ENCODE measurements around the gene UBE2B. TPM values are rescaled to one million over a fixed set of nuclear protein-coding genes. Genes with fewer than 3 reads are reported as not detected.

UBE2B gene
- total RNA-seq, 3 donors from 2014 or later = 54.6 to 76.7 (median 72.2) TPM

DNA sequence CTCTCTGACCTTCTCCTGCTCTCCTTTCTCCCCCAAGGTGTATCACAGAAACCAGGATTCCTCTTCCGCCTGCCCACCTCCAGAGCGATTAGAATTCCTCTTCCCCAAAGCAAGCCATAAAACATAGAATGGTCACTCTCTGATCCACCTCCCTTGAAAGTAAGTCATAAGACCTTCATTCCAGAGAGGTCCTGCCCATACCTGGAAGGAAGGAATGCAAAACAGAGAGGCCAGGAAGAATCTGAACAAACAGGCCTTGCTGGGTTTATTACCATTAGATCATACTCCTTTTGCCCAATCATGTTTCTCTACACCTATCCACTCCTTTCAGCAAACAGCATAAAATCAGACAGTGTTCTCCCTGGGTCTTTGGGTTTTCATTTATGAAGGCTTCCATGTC, 25.4 kb upstream of the UBE2B start:
- H3K27me3 ChIP-seq = no peaks in the 10 kb centered on the region
- H3K4me1 ChIP-seq = no peaks in the 10 kb centered on the region
- intact Hi-C loops (cut with DNase I; ENCODE audit: low total_unique reads) = no loop called here
- H3K27ac ChIP-seq = no peak overlapping the region
- TF ChIP-seq POLR2A (IDR thresholded peaks at IDR 0.05) (no peak), POLR2AphosphoS5 (IDR thresholded peaks at IDR 0.05) (no peak)
- TF ChIP-seq, protein P1, sequence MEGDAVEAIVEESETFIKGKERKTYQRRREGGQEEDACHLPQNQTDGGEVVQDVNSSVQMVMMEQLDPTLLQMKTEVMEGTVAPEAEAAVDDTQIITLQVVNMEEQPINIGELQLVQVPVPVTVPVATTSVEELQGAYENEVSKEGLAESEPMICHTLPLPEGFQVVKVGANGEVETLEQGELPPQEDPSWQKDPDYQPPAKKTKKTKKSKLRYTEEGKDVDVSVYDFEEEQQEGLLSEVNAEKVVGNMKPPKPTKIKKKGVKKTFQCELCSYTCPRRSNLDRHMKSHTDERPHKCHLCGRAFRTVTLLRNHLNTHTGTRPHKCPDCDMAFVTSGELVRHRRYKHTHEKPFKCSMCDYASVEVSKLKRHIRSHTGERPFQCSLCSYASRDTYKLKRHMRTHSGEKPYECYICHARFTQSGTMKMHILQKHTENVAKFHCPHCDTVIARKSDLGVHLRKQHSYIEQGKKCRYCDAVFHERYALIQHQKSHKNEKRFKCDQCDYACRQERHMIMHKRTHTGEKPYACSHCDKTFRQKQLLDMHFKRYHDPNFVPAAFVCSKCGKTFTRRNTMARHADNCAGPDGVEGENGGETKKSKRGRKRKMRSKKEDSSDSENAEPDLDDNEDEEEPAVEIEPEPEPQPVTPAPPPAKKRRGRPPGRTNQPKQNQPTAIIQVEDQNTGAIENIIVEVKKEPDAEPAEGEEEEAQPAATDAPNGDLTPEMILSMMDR (IDR thresholded peaks at IDR 0.05) = no peak
- H3K9me3 ChIP-seq = no peaks in the 10 kb centered on the region
- DNase-seq (ENCODE audit: low spot score in 2 of 2) = no peak
- no peaks in the 10 kb centered on the region for H3K36me3 ChIP-seq
- H3K4me3 ChIP-seq = no peak overlapping the region

DNA sequence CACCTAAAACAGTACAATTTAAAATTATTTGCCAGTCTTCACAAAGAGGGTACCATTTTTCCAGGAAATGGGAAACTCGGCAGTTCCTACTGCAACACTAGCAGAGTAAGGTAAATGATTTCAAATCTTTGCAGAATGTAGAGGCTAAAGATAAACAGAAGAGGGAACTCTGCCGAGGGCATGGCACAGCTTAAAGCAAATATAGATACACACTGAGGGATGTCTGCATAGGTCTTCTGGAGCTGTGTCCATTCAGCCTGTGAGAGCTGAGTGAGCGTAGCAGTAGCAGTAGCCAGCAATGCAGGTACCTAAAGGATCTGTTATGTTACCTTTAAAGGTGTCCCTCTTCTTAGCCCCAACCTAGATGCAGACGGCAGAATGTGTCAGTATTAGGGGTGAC, 21.9 kb upstream of the UBE2B start:
- H3K36me3 ChIP-seq = no peaks in the 10 kb centered on the region
- H3K9me3 ChIP-seq = no peaks in the 10 kb centered on the region
- no peak for DNase-seq (ENCODE audit: low spot score in 2 of 2)
- intact Hi-C loops (cut with DNase I; ENCODE audit: low total_unique reads) = no loop called here
- TF ChIP-seq, protein P1 (IDR thresholded peaks at IDR 0.05) = no peak
- TF ChIP-seq POLR2A (IDR thresholded peaks at IDR 0.05) (no peak), POLR2AphosphoS5 (IDR thresholded peaks at IDR 0.05) (no peak)
- no peak overlapping the region for H3K4me3 ChIP-seq
- no peaks in the 10 kb centered on the region for H3K27me3 ChIP-seq
- H3K27ac ChIP-seq = no peak overlapping the region
- H3K4me1 ChIP-seq = no peaks in the 10 kb centered on the region

DNA sequence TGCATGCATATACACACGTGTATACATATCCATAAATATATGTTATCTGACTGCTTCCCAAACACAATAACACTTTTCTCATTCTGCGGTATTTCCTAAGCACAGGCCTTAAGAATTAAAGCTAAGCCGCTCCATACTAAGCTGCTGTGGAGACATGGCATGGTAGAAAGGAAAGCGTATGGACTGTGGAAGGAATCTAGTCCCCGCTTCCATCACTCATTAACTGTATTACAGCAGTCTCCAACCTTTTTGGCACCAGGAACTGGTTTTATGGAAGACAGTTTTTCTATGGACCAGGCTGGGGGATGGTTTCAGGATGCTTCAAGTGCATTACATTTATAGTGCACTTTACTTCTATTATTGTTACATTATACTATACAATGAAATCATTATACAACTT, 15.7 kb upstream of the UBE2B start:
- H3K4me1 ChIP-seq = no peaks in the 10 kb centered on the region
- H3K4me3 ChIP-seq = no peak overlapping the region
- TF ChIP-seq, protein P1 (IDR thresholded peaks at IDR 0.05) = no peak
- no peak for TF ChIP-seq POLR2AphosphoS5 (IDR thresholded peaks at IDR 0.05)
- TF ChIP-seq POLR2A (IDR thresholded peaks at IDR 0.05) = no peak
- no peaks in the 10 kb centered on the region for H3K36me3 ChIP-seq
- intact Hi-C loops (cut with DNase I; ENCODE audit: low total_unique reads) = no loop called here
- no peaks in the 10 kb centered on the region for H3K9me3 ChIP-seq
- no peak overlapping the region for H3K27ac ChIP-seq
- no peak for DNase-seq (ENCODE audit: low spot score in 2 of 2)
- H3K27me3 ChIP-seq = no peaks in the 10 kb centered on the region

DNA sequence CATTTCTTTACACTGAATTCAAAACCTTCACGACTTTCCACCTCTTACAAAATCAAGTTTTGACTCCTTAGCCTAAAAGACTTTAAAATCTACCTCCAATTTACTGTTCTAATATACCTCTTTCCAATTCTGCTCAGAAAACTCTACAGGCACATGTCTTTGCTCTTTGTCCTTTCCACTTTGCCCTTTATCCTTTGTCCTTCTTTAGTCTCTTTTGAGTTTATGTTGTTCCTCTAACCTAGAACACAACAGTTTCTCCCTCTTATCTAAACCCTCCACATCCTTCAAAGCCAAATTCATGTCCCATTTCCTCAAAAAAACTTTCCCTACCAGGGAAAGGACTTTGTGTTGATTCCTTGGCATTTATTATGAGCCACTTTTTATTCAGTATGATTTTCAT, 5.8 kb upstream of the UBE2B start:
- no peak for DNase-seq (ENCODE audit: low spot score in 2 of 2)
- Histone ChIP-seq H3K9me3 (no peaks in the 10 kb centered on the region), H3K36me3 (no peaks in the 10 kb centered on the region), H3K27ac (no peak overlapping the region), H3K4me3 (no peak overlapping the region), H3K27me3 (no peaks in the 10 kb centered on the region), H3K4me1 (peaks cover 0 to 6% of the 10 kb centered on the region in 2 donors)
- intact Hi-C loops (cut with DNase I; ENCODE audit: low total_unique reads) = no loop called here
- TF ChIP-seq POLR2AphosphoS5 (IDR thresholded peaks at IDR 0.05) (no peak), POLR2A (IDR thresholded peaks at IDR 0.05) (no peak)
- TF ChIP-seq, protein P1 (IDR thresholded peaks at IDR 0.05) = no peak

DNA sequence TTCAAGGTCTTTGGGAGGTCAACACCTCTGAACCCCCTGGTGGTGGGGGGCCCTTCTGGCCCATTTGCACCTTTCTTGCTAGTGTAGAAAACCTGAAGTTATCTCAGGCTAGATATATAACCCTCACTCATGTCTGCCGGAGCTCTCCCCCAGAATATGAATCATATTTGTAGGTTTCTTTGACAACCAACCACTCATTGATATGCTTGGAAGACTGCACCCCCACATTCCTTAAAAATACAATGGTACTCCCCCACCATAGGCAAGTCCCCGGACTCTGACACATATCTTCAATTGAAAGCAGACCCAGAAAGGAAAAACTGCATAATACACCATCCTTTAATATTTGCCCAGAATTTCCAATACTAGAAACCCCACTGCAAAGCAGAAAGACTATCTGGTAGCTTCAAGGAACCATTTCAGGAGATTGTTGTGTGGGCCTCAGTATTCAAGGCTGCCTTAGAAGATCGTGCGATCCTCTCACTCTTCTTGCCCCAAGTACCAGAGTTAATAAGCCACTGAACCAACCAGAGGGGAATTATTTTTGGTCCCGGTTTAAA, 978 bp upstream of the UBE2B start:
- intact Hi-C loops (cut with DNase I; ENCODE audit: low total_unique reads) = no loop called here
- H3K4me1 ChIP-seq = peaks cover 0 to 6% of the 10 kb centered on the region in 2 donors
- TF ChIP-seq, protein P1 (IDR thresholded peaks at IDR 0.05) = no peak
- TF ChIP-seq POLR2A (IDR thresholded peaks at IDR 0.05) = no peak
- TF ChIP-seq POLR2AphosphoS5 (IDR thresholded peaks at IDR 0.05) = no peak

More for the DNA sequence above, 978 bp upstream of the UBE2B start:
- H3K27me3 ChIP-seq = no peaks in the 10 kb centered on the region
- no peaks in the 10 kb centered on the region for H3K36me3 ChIP-seq
- H3K9me3 ChIP-seq = no peaks in the 10 kb centered on the region
- DNase-seq (ENCODE audit: low spot score in 2 of 2) = no peak
- peak overlapping the region; percentile 97 to 100 (median 98) for H3K4me3 ChIP-seq
- H3K27ac ChIP-seq = peak overlapping the region; percentile 99
